Vagina (tissue), 2 donors: ENCODE results near the gene SLC16A6.

Source experiments
- CTCF ChIP-seq, 3 experiments: fragments of 450-650 bp in 2 of 3; fragments of 200-600 bp in 1 of 3; sonication (generic) in 1 of 3; IDR thresholded peaks; one replicate each; pipeline ENCODE4 v1.5.1; 2017 to 2019; ENCODE audit warnings: antibody characterized with exemption in 3 of 3, mild to moderate bottlenecking in 2 of 3, moderate library complexity in 2 of 3
- POLR2A ChIP-seq, 2 donors: fragments of 450-650 bp; IDR thresholded peaks; one replicate each; pipeline ENCODE4 v1.6.1; 2017; ENCODE audit warnings: antibody characterized with exemption in 2 of 2, mild to moderate bottlenecking in 2 of 2, moderate library complexity in 2 of 2

- TF ChIP-seq CTCF (IDR thresholded peaks at IDR 0.05) (no peak), POLR2A (IDR thresholded peaks at IDR 0.05) (no peak)
Measured at GRCh38 chr17:68293490-68294195, 2.7 kb upstream of the SLC16A6 start.
